ENCODE results near the gene SLC38A4. TPM values are rescaled to one million over a fixed set of nuclear protein-coding genes. Genes with fewer than 3 reads are reported as not detected.
"Not testable (repeated sequence)": the region's sequence is repeated elsewhere in the genome, so short reads cannot be mapped to it uniquely, and the experiment has no call there.

SLC38A4 gene
- total RNA-seq, 1 donor = 0.72 TPM

GRCh38 chr12:46855760-46856159 is 30.0 kb upstream of the SLC38A4 start:
- no peaks in the 10 kb centered on the region for H3K79me2 ChIP-seq (ENCODE audit: insufficient read depth, low read length)
- TF ChIP-seq CTCF (IDR thresholded peaks at IDR 0.05; ENCODE audit: extremely low read depth, low read depth, low read length) = no peak
- H3K36me3 ChIP-seq (ENCODE audit: insufficient read depth, low read length) = no peaks in the 10 kb centered on the region
- no peaks in the 10 kb centered on the region for H3K4me1 ChIP-seq (ENCODE audit: insufficient read depth, low read length)
- H4K20me1 ChIP-seq (ENCODE audit: insufficient read depth, low read length) = no peaks in the 10 kb centered on the region
- H3K27me3 ChIP-seq (ENCODE audit: insufficient read depth, low read length) = no peaks in the 10 kb centered on the region
- no peak overlapping the region for H2AFZ ChIP-seq (ENCODE audit: low read length)
- no peak overlapping the region for H3K27ac ChIP-seq (ENCODE audit: low read depth, low read length)
- DNase-seq (ENCODE audit: insufficient read length, low spot score, missing footprints) = no peak
- H3K4me2 ChIP-seq (ENCODE audit: insufficient read depth, low read length) = no peak overlapping the region
- no peak overlapping the region for H3K4me3 ChIP-seq (ENCODE audit: insufficient read depth, low read length)
- no peaks in the 10 kb centered on the region for H3K9me3 ChIP-seq (ENCODE audit: low read depth, low read length)

GRCh38 chr12:46854188-46854587 is 28.4 kb upstream of the SLC38A4 start:
- H2AFZ ChIP-seq (ENCODE audit: low read length); H3K79me2 ChIP-seq (ENCODE audit: insufficient read depth, low read length); H3K9me3 ChIP-seq (ENCODE audit: low read depth, low read length); H3K27me3 ChIP-seq (ENCODE audit: insufficient read depth, low read length); H3K4me1 ChIP-seq (ENCODE audit: insufficient read depth, low read length); H3K27ac ChIP-seq (ENCODE audit: low read depth, low read length); H3K4me2 ChIP-seq (ENCODE audit: insufficient read depth, low read length); H3K4me3 ChIP-seq (ENCODE audit: insufficient read depth, low read length); H4K20me1 ChIP-seq (ENCODE audit: insufficient read depth, low read length); DNase-seq (ENCODE audit: insufficient read length, low spot score, missing footprints); H3K36me3 ChIP-seq (ENCODE audit: insufficient read depth, low read length): not testable (repeated sequence)

- H3K36me3 ChIP-seq (ENCODE audit: insufficient read depth, low read length); DNase-seq (ENCODE audit: insufficient read length, low spot score, missing footprints); H2AFZ ChIP-seq (ENCODE audit: low read length); H3K27ac ChIP-seq (ENCODE audit: low read depth, low read length); H3K4me1 ChIP-seq (ENCODE audit: insufficient read depth, low read length); H3K79me2 ChIP-seq (ENCODE audit: insufficient read depth, low read length); H3K27me3 ChIP-seq (ENCODE audit: insufficient read depth, low read length); H3K9me3 ChIP-seq (ENCODE audit: low read depth, low read length); H4K20me1 ChIP-seq (ENCODE audit: insufficient read depth, low read length); H3K4me2 ChIP-seq (ENCODE audit: insufficient read depth, low read length); H3K4me3 ChIP-seq (ENCODE audit: insufficient read depth, low read length): not testable (repeated sequence)
Measured at GRCh38 chr12:46848792-46849191, 23.0 kb upstream of the SLC38A4 start.

- Histone ChIP-seq H3K27me3 (ENCODE audit: insufficient read depth, low read length) (no peaks in the 10 kb centered on the region), H3K9me3 (ENCODE audit: low read depth, low read length) (no peaks in the 10 kb centered on the region), H3K4me2 (ENCODE audit: insufficient read depth, low read length) (no peak overlapping the region), H3K27ac (ENCODE audit: low read depth, low read length) (no peak overlapping the region), H3K36me3 (ENCODE audit: insufficient read depth, low read length) (no peaks in the 10 kb centered on the region), H2AFZ (ENCODE audit: low read length) (no peak overlapping the region), H3K79me2 (ENCODE audit: insufficient read depth, low read length) (no peaks in the 10 kb centered on the region), H3K4me1 (ENCODE audit: insufficient read depth, low read length) (no peaks in the 10 kb centered on the region), H3K4me3 (ENCODE audit: insufficient read depth, low read length) (no peak overlapping the region), H4K20me1 (ENCODE audit: insufficient read depth, low read length) (no peaks in the 10 kb centered on the region)
- DNase-seq (ENCODE audit: insufficient read length, low spot score, missing footprints) = no peak
- no peak for TF ChIP-seq CTCF (IDR thresholded peaks at IDR 0.05; ENCODE audit: extremely low read depth, low read depth, low read length)
Measured at GRCh38 chr12:46847001-46847400, 21.2 kb upstream of the SLC38A4 start.

- Histone ChIP-seq H4K20me1 (ENCODE audit: insufficient read depth, low read length) (no peaks in the 10 kb centered on the region), H3K27ac (ENCODE audit: low read depth, low read length) (no peak overlapping the region), H3K36me3 (ENCODE audit: insufficient read depth, low read length) (no peaks in the 10 kb centered on the region), H3K79me2 (ENCODE audit: insufficient read depth, low read length) (no peaks in the 10 kb centered on the region), H2AFZ (ENCODE audit: low read length) (no peak overlapping the region), H3K27me3 (ENCODE audit: insufficient read depth, low read length) (no peaks in the 10 kb centered on the region), H3K4me3 (ENCODE audit: insufficient read depth, low read length) (no peak overlapping the region), H3K4me2 (ENCODE audit: insufficient read depth, low read length) (no peak overlapping the region), H3K9me3 (ENCODE audit: low read depth, low read length) (no peaks in the 10 kb centered on the region), H3K4me1 (ENCODE audit: insufficient read depth, low read length) (no peaks in the 10 kb centered on the region)
- DNase-seq (ENCODE audit: insufficient read length, low spot score, missing footprints) = no peak
- no peak for TF ChIP-seq CTCF (IDR thresholded peaks at IDR 0.05; ENCODE audit: extremely low read depth, low read depth, low read length)
Measured at GRCh38 chr12:46843811-46844210, 18.0 kb upstream of the SLC38A4 start.
